SK-N-SH (cell line): ENCODE data around the gene SENP5. TPM values are rescaled to one million over a fixed set of nuclear protein-coding genes. Genes with fewer than 3 reads are reported as not detected.

Source experiments
- CTCF ChIA-PET: fragments of 300-600, 350-600 bp; formaldehyde crosslinking; extraction: SDS; loops from one replicate; lab custom pipeline; 2021; lab: Yijun Ruan, JAX
- POLR2A ChIA-PET: fragments of 350-600 bp; sonication (Branson Sonifier 250); formaldehyde crosslinking; extraction: SDS; loops from one replicate; lab custom pipeline; 2020; ENCODE audit warnings: antibody characterized with exemption, inconsistent platforms; lab: Yijun Ruan, JAX
- DNase-seq: peaks from one replicate; pipeline ENCODE4 v3.0.0; 2012
- H2AFZ ChIP-seq: fragments of 200-600 bp; sonication (generic); 2 replicates; pipeline ENCODE4 v1.8.1; 2016; ENCODE audit warnings: antibody characterized with exemption, mild to moderate bottlenecking, low read depth
- H3F3A ChIP-seq: fragments of 200-600 bp; sonication (generic); replicated peaks from 2 replicates; pipeline ENCODE3; 2016; ENCODE audit warnings: antibody characterized with exemption, mild to moderate bottlenecking; ENCODE audit not compliant: insufficient read depth
- H3K27ac ChIP-seq, 2 experiments: fragments of 200-500 bp in 1 of 2; fragments of 200-600 bp in 1 of 2; sonication (Bioruptor generic) in 1 of 2; sonication (generic), shearing (Covaris generic) in 1 of 2; 2 replicates each; pipeline versions ENCODE4 v1.5.1 to v1.6.1; 2014 to 2016; ENCODE audit warnings: low read depth in 2 of 2, inconsistent platforms in 1 of 2, low read length in 1 of 2, mild to moderate bottlenecking in 1 of 2, mixed read lengths in 1 of 2
- H3K27me3 ChIP-seq: fragments of 200-600 bp; sonication (generic), shearing (Covaris generic); 2 replicates; pipeline ENCODE4 v1.6.1; 2016; ENCODE audit warnings: mixed run types; ENCODE audit not compliant: insufficient read depth
- H3K36me3 ChIP-seq, 2 experiments: fragments of 200-500 bp in 1 of 2; fragments of 200-600 bp in 1 of 2; sonication (Bioruptor generic) in 1 of 2; sonication (generic) in 1 of 2; replicated peaks in 1 of 2; 2 replicates each; pipeline versions ENCODE3 to v1.5.1; 2014 to 2016; ENCODE audit warnings: low read length in 1 of 2, mild to moderate bottlenecking in 1 of 2; ENCODE audit not compliant: insufficient read depth in 2 of 2, control insufficient read depth in 1 of 2
- H3K4me1 ChIP-seq, 2 experiments: fragments of 200-500 bp in 1 of 2; fragments of 200-600 bp in 1 of 2; sonication (Bioruptor generic) in 1 of 2; sonication (generic), shearing (Covaris generic) in 1 of 2; 2 replicates each; pipeline versions ENCODE4 v1.5.1 to v1.6.1; 2014 to 2016; ENCODE audit warnings: low read depth in 1 of 2, low read length in 1 of 2, mixed run types in 1 of 2; ENCODE audit not compliant: insufficient read depth in 2 of 2, control insufficient read depth in 1 of 2
- H3K4me2 ChIP-seq: fragments of 200-600 bp; sonication (generic), shearing (Covaris generic); 2 replicates; pipeline ENCODE4 v1.6.1; 2017; ENCODE audit warnings: mixed run types
- H3K4me3 ChIP-seq, 2 experiments: fragments of 200-500 bp in 1 of 2; fragments of 200-600 bp in 1 of 2; sonication (Bioruptor generic) in 1 of 2; sonication (generic), shearing (Covaris generic) in 1 of 2; 2 replicates each; pipeline versions ENCODE4 v1.5.1 to v1.8.1; 2014 to 2016; ENCODE audit warnings: low read depth in 2 of 2, inconsistent platforms in 1 of 2, low read length in 1 of 2, mild to moderate bottlenecking in 1 of 2, mixed read lengths in 1 of 2, moderate library complexity in 1 of 2
- H3K79me2 ChIP-seq: fragments of 200-600 bp; sonication (generic); 2 replicates; pipeline ENCODE4 v1.8.1; 2017; ENCODE audit warnings: mild to moderate bottlenecking; ENCODE audit not compliant: insufficient read depth
- H3K9ac ChIP-seq: fragments of 200-600 bp; sonication (generic); 2 replicates; pipeline ENCODE4 v1.6.1; 2017; ENCODE audit warnings: mixed run types
- H3K9me2 ChIP-seq: fragments of 200-600 bp; sonication (generic); 2 replicates; pipeline ENCODE4 v1.6.1; 2017; ENCODE audit warnings: mixed run types
- H3K9me3 ChIP-seq: fragments of 200-600 bp; sonication (generic); 2 replicates; pipeline ENCODE4 v1.6.1; 2017; ENCODE audit warnings: mixed run types, mild to moderate bottlenecking, moderate library complexity
- H4K20me1 ChIP-seq: fragments of 200-600 bp; sonication (generic); 2 replicates; pipeline ENCODE4 v1.6.1; 2017; ENCODE audit warnings: mild to moderate bottlenecking, mixed run types; ENCODE audit not compliant: insufficient read depth
- ELF1 ChIP-seq: IDR thresholded peaks from 2 replicates; pipeline ENCODE4 v1.4.0; 2012
- EP300 ChIP-seq, 2 experiments: IDR thresholded peaks; 2 replicates each; pipeline versions ENCODE4 v1.4.0 to v1.6.1; 2012; ENCODE audit warnings: borderline replicate concordance in 1 of 2, low read depth in 1 of 2, low read length in 1 of 2
- EZH2phosphoT487 ChIP-seq: fragments of 200-600 bp; sonication (generic); IDR thresholded peaks from 2 replicates; pipeline ENCODE4 v1.6.1; 2017; ENCODE audit warnings: low read depth, mixed run types, mild to moderate bottlenecking, antibody characterized with exemption, moderate library complexity, borderline replicate concordance
- FOSL2 ChIP-seq: IDR thresholded peaks from 2 replicates; pipeline ENCODE4 v1.4.0; 2012; ENCODE audit warnings: low read depth, mild to moderate bottlenecking, moderate library complexity, borderline replicate concordance
- FOXJ3 ChIP-seq: sonication (generic); formaldehyde crosslinking; IDR thresholded peaks from 2 replicates; pipeline ENCODE4 v1.5.1; 2020; ENCODE audit warnings: mild to moderate bottlenecking, missing genetic modification reagents
- GATA2 ChIP-seq: sonication (generic); formaldehyde crosslinking; IDR thresholded peaks from 2 replicates; pipeline ENCODE4 v1.5.0; 2020; ENCODE audit warnings: mild to moderate bottlenecking, missing genetic modification reagents
- MEF2A ChIP-seq: IDR thresholded peaks from 2 replicates; pipeline ENCODE4 v1.4.0; 2012; ENCODE audit warnings: low read depth, borderline replicate concordance
- MXI1 ChIP-seq: IDR thresholded peaks from 2 replicates; pipeline ENCODE4 v1.6.1; 2012; ENCODE audit warnings: mild to moderate bottlenecking, low read depth, low read length, improper control_type of control experiment
- RAD21 ChIP-seq: IDR thresholded peaks from 2 replicates; pipeline ENCODE4 v1.6.1; 2012; ENCODE audit warnings: mild to moderate bottlenecking, low read length
- RCOR1 ChIP-seq: fragments of 150-350 bp; IDR thresholded peaks from 2 replicates; pipeline ENCODE4 v1.6.1; 2017; ENCODE audit warnings: antibody characterized with exemption, low read length
- TCF12 ChIP-seq: IDR thresholded peaks from 2 replicates; pipeline ENCODE4 v1.4.0; 2012
- USF2 ChIP-seq: fragments of 150-350 bp; IDR thresholded peaks from 2 replicates; pipeline ENCODE4 v1.6.1; 2017; ENCODE audit warnings: antibody characterized with exemption, low read length, low read depth, borderline replicate concordance
- YY1 ChIP-seq: IDR thresholded peaks from 2 replicates; pipeline ENCODE4 v1.4.0; 2012; ENCODE audit warnings: low read depth, mild to moderate bottlenecking
- WGBS: methylation state at CpG from one replicate; pipeline ENCODE4 v1.1.6; 2017; ENCODE audit warnings: low lambda C conversion rate; 5-methylcytosine and 5-hydroxymethylcytosine counted together
- polyA plus RNA-seq, 3 experiments: library from polyadenylated mRNA; depleted of rRNA; stranded (reverse); fragments of >200 nt; gene quantifications; 2 replicates each; pipeline ENCODE4 v1.2.3, GENCODE V29; 2012

SENP5 gene
- polyA plus RNA-seq, 1 of the 3 experiments (the other 2 are of a cell fraction) = 7.5 TPM

GRCh38 chr3:196949285-196949619 lies 81.5 kb downstream of the SENP5 start:
- TF ChIP-seq EP300 (IDR thresholded peaks at IDR 0.05; ENCODE audit: borderline replicate concordance in 1 of 2, low read depth in 1 of 2, low read length in 1 of 2) = no peak
- no peak for TF ChIP-seq USF2
- no peak for TF ChIP-seq YY1
- TF ChIP-seq RAD21 = no peak
- no peak for TF ChIP-seq TCF12
- no peak for TF ChIP-seq EZH2phosphoT487
- TF ChIP-seq RCOR1 = no peak
- POLR2A ChIA-PET = no interaction called here
- H3K9me3 ChIP-seq = no peaks in the 10 kb centered on the region
- no peak overlapping the region for H3K27ac ChIP-seq
- no peak overlapping the region for H3K9ac ChIP-seq
- H2AFZ ChIP-seq = no peak overlapping the region
- no peaks in the 10 kb centered on the region for H3K36me3 ChIP-seq
- H3F3A ChIP-seq = no peaks in the 10 kb centered on the region
- CTCF ChIA-PET = interaction anchor here (0.7 to 1.4 kb wide), 3 partner anchors 20 to 234 kb away, joined by 3 to 4 read pairs (median 3); no protein-coding TSS in a partner anchor
- WGBS = 84% methylated on average over 6 of the region's 6 CpGs
- DNase-seq = no peak
- H3K4me3 ChIP-seq = no peak overlapping the region
- no peak overlapping the region for H3K4me2 ChIP-seq
- H3K9me2 ChIP-seq = no peaks in the 10 kb centered on the region
- no peaks in the 10 kb centered on the region for H3K27me3 ChIP-seq
- peaks cover 0 to 3% of the 10 kb centered on the region in 2 experiments; a peak in 1 of 4 replicates for H3K4me1 ChIP-seq
- no peaks in the 10 kb centered on the region for H4K20me1 ChIP-seq
- peaks cover 15% of the 10 kb centered on the region; the same call in 1 of the 2 replicates for H3K79me2 ChIP-seq

GRCh38 chr3:196949750-196950149 lies 82.0 kb downstream of the SENP5 start:
- Histone ChIP-seq H3K4me3 (no peak overlapping the region), H3K9me2 (no peaks in the 10 kb centered on the region), H3K9ac (no peak overlapping the region), H3K4me1 (no peaks in the 10 kb centered on the region), H3K27ac (no peak overlapping the region), H3K9me3 (no peaks in the 10 kb centered on the region), H3K27me3 (no peaks in the 10 kb centered on the region), H3K79me2 (peaks cover 10% of the 10 kb centered on the region; the same call in 1 of the 2 replicates), H2AFZ (no peak overlapping the region), H4K20me1 (no peaks in the 10 kb centered on the region), H3K4me2 (no peak overlapping the region), H3F3A (no peaks in the 10 kb centered on the region), H3K36me3 (no peaks in the 10 kb centered on the region)
- 95% methylated on average over 6 of the region's 6 CpGs for WGBS
- no peak for TF ChIP-seq MXI1
- no peak for TF ChIP-seq ELF1
- TF ChIP-seq FOSL2 = no peak
- TF ChIP-seq FOXJ3 = no peak
- TF ChIP-seq TCF12 = no peak
- TF ChIP-seq GATA2 (CRISPR knock-in tag) = no peak
- TF ChIP-seq MEF2A = no peak
- ChIA-PET POLR2A (no interaction called here), CTCF (interaction anchor here (0.7 to 1.4 kb wide), 4 partner anchors 8 to 234 kb away, joined by 3 to 4 read pairs (median 4); partner anchors contain the start of gene NCBP2)
- DNase-seq = no peak
